GM20000 (cell line): ENCODE data around the gene KDF1.
A peak's percentile ranks its signal among the peaks of the same experiment; 100 is the strongest.

Source experiments
- DNase-seq: peaks from one replicate; pipeline ENCODE4 v3.0.0; 2012; ENCODE audit warnings: low spot score
- TF ChIP-seq, protein P1 (sequence below): IDR thresholded peaks from 2 replicates; pipeline ENCODE4 v1.5.1; 2012; ENCODE audit warnings: mild to moderate bottlenecking, control low read depth; ENCODE audit errors: extremely low read depth, missing control alignments

KDF1 gene

DNA sequence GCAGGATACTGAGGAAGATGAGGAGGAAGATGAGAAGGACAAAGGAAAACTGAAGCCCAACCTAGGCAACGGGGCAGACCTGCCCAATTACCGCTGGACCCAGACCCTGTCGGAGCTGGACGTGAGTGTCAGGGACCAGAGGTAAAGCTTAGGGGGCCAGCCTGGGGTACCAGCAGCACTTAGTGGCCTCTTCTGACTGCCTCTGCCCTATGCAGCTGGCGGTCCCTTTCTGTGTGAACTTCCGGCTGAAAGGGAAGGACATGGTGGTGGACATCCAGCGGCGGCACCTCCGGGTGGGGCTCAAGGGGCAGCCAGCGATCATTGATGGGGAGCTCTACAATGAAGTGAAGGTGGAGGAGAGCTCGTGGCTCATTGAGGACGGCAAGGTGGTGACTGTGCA, 17.6 kb downstream of the KDF1 start:
- TF ChIP-seq, protein P1, sequence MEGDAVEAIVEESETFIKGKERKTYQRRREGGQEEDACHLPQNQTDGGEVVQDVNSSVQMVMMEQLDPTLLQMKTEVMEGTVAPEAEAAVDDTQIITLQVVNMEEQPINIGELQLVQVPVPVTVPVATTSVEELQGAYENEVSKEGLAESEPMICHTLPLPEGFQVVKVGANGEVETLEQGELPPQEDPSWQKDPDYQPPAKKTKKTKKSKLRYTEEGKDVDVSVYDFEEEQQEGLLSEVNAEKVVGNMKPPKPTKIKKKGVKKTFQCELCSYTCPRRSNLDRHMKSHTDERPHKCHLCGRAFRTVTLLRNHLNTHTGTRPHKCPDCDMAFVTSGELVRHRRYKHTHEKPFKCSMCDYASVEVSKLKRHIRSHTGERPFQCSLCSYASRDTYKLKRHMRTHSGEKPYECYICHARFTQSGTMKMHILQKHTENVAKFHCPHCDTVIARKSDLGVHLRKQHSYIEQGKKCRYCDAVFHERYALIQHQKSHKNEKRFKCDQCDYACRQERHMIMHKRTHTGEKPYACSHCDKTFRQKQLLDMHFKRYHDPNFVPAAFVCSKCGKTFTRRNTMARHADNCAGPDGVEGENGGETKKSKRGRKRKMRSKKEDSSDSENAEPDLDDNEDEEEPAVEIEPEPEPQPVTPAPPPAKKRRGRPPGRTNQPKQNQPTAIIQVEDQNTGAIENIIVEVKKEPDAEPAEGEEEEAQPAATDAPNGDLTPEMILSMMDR = no peak
- no peak for DNase-seq

- DNase-seq = no peak
- TF ChIP-seq, protein P1 = no peak
These were observed 19.0 kb downstream of the KDF1 start for GRCh38 chr1:26941311-26941710.

GRCh38 chr1:26938659-26939025, 21.6 kb downstream of the KDF1 start:
- TF ChIP-seq, protein P1 = no peak
- no peak for DNase-seq

DNA sequence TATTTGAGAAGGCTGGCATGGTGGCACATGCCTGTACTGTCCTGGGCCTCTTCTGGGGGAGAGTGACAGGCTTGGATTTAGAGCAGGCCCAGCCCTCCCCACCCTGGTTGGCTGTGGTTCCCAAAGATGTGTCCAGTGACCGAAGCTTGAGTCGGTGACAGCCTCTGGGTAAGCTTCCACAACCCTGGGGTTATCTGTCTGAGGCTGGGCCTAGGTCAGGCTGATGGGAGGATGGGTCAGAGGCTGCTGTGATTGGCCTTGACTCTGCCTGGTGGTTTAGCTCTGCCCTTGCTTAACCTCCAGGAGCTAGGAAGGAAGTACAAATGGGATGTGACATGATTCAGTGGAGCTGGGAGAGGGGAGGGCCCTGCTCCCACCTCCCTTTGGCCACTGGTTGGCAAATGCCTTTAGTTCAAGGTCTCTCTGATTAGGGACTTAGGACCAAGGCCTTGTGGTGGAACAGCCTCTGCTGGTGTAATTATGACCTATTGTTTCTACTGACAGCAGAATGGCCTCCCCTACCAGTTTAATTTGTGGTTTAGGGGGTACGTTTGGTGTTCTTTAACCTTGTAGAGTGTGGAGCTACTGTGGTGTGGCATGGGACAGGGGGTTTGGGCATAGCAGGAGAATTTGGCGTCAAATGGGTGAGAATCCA, 22.1 kb downstream of the KDF1 start:
- TF ChIP-seq, protein P1 = no peak
- no peak for DNase-seq

DNA sequence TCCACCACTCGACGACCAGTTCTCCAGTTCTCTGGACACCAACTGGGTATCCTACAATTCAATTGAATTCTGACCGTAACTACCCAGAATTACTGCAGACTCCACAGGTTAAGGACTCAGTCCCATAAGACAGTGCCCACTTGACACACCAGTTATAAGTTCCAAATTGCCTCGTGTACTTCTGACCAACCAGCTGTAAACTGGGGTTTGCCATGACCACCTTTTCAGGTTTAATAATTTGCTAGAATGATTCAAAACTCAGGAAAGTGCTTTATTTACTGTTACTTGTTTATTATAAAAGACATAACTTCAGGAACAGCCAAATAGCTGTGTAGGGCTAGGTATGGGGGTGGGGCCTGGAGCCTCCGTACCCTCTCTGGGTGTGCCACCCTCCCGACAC, 23.4 kb downstream of the KDF1 start:
- DNase-seq = no peak
- TF ChIP-seq, protein P1 = no peak

DNA sequence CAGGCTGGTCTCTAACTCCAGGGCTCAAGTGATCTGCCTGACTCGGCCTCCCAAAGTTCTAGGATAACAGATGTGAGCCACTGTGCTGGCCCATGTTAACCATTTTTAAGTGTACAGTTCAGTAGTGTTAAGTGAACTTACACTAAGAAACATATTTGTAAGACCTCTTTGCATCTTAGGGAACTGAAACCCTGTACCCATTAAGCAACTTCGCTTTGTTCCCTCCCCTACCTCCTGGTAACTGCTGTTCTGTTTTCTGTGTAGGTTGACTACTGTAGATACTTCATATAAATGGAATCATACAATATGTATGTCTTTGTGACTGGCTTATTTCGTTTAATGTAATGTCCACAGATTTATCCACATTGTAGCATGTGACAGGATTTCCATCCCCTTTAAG, 27.7 kb downstream of the KDF1 start:
- peak; percentile 70 for DNase-seq
- TF ChIP-seq, protein P1 = no peak

DNA sequence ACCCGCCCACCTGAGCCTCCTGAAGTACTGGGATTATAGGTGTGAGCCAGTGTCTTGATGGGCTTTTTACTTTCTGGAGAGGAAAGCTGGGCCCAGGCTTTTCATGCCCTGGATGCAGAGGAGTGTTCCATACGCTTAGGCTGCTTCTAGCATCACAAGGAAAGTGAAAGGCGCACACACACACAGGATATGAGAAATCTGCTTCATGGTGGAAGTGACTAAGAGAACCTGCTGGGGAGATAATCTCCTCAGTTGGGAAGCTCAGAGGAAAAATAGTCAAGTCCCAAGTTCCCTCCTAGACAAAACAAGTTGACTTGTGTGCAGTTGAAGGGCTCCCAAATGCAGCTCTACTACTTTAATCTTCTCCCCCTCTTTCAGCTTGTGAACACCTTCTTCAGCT, 36.6 kb downstream of the KDF1 start:
- TF ChIP-seq, protein P1 = no peak
- no peak for DNase-seq
